ENCODE measurements around the gene PRRG2. TPM values are rescaled to one million over a fixed set of nuclear protein-coding genes. Genes with fewer than 3 reads are reported as not detected.

PRRG2 gene
- polyA plus RNA-seq, 1 of the 3 experiments (the other 2 are of a cell fraction): 0.44 TPM

GRCh38 chr19:49553451-49554271 is 27.5 kb upstream of the PRRG2 start (continued):
- TF ChIP-seq SIN3A (IDR thresholded peaks at IDR 0.05; ENCODE audit: borderline replicate concordance, low read depth, low read length) (no peak), EZH2phosphoT487 (IDR thresholded peaks at IDR 0.05; ENCODE audit: borderline replicate concordance, low read depth) (no peak), USF1 (IDR thresholded peaks at IDR 0.05; ENCODE audit: borderline replicate concordance, low read depth) (no peak), MXI1 (IDR thresholded peaks at IDR 0.05; ENCODE audit: low read depth, low read length) (no peak), MEF2A (IDR thresholded peaks at IDR 0.05; ENCODE audit: borderline replicate concordance, low read depth) (no peak)

GRCh38 chr19:49554701-49555181 is 26.4 kb upstream of the PRRG2 start:
- DNase-seq: no peak
- Histone ChIP-seq H3K36me3 (replicated peaks in 1 of 2; ENCODE audit: control insufficient read depth in 1 of 2, insufficient read depth in 2 of 2, low read length in 1 of 2) (peaks cover 18 to 35% of the 10 kb centered on the region in 2 experiments), H3F3A (replicated peaks; ENCODE audit: insufficient read depth) (peaks cover 4% of the 10 kb centered on the region), H3K4me2 (no peak overlapping the region), H3K9ac (no peak overlapping the region), H2AFZ (ENCODE audit: low read depth) (no peak overlapping the region), H3K9me2 (no peaks in the 10 kb centered on the region), H3K27me3 (ENCODE audit: insufficient read depth) (no peaks in the 10 kb centered on the region), H4K20me1 (ENCODE audit: insufficient read depth) (no peaks in the 10 kb centered on the region), H3K27ac (ENCODE audit: low read depth in 2 of 2, low read length in 1 of 2) (no peak overlapping the region), H3K9me3 (no peaks in the 10 kb centered on the region), H3K4me3 (ENCODE audit: low read depth in 2 of 2, low read length in 1 of 2) (no peak overlapping the region), H3K79me2 (ENCODE audit: insufficient read depth) (no peaks in the 10 kb centered on the region), H3K4me1 (ENCODE audit: control insufficient read depth in 1 of 2, insufficient read depth in 2 of 2, low read depth in 1 of 2, low read length in 1 of 2) (no peaks in the 10 kb centered on the region; a peak in 1 of 4 replicates)
- CTCF ChIA-PET: interaction anchor here (0.6 to 1.6 kb wide), 2 partner anchors 16 to 1376 kb away, joined by 3 to 4 read pairs; no protein-coding TSS in a partner anchor
- 95% methylated on average over 17 of the region's 17 CpGs for WGBS (ENCODE audit: low lambda C conversion rate)
- TF ChIP-seq, protein P1, sequence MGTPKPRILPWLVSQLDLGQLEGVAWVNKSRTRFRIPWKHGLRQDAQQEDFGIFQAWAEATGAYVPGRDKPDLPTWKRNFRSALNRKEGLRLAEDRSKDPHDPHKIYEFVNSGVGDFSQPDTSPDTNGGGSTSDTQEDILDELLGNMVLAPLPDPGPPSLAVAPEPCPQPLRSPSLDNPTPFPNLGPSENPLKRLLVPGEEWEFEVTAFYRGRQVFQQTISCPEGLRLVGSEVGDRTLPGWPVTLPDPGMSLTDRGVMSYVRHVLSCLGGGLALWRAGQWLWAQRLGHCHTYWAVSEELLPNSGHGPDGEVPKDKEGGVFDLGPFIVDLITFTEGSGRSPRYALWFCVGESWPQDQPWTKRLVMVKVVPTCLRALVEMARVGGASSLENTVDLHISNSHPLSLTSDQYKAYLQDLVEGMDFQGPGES (IDR thresholded peaks at IDR 0.05; ENCODE audit: low read depth, low read length): no peak
- TF ChIP-seq RAD21 (IDR thresholded peaks at IDR 0.05; ENCODE audit: low read length): no peak
- TF ChIP-seq, protein P2, sequence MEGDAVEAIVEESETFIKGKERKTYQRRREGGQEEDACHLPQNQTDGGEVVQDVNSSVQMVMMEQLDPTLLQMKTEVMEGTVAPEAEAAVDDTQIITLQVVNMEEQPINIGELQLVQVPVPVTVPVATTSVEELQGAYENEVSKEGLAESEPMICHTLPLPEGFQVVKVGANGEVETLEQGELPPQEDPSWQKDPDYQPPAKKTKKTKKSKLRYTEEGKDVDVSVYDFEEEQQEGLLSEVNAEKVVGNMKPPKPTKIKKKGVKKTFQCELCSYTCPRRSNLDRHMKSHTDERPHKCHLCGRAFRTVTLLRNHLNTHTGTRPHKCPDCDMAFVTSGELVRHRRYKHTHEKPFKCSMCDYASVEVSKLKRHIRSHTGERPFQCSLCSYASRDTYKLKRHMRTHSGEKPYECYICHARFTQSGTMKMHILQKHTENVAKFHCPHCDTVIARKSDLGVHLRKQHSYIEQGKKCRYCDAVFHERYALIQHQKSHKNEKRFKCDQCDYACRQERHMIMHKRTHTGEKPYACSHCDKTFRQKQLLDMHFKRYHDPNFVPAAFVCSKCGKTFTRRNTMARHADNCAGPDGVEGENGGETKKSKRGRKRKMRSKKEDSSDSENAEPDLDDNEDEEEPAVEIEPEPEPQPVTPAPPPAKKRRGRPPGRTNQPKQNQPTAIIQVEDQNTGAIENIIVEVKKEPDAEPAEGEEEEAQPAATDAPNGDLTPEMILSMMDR (IDR thresholded peaks at IDR 0.05): no peak
- no peak for TF ChIP-seq CHD2 (IDR thresholded peaks at IDR 0.05; ENCODE audit: low read length, partially characterized antibody)
- no peak for TF ChIP-seq FOXJ3 (CRISPR knock-in tag; IDR thresholded peaks at IDR 0.05)
- TF ChIP-seq TEAD4 (IDR thresholded peaks at IDR 0.05; ENCODE audit: borderline replicate concordance, insufficient read depth): no peak
- no peak for TF ChIP-seq RXRA (IDR thresholded peaks at IDR 0.05; ENCODE audit: borderline replicate concordance, low read depth)
- TF ChIP-seq USF2 (IDR thresholded peaks at IDR 0.05; ENCODE audit: borderline replicate concordance, low read depth, low read length): no peak
- no peak for TF ChIP-seq ZBTB33 (IDR thresholded peaks at IDR 0.05; ENCODE audit: borderline replicate concordance, low read depth)
- POLR2A ChIA-PET: no interaction called here

Measured in SK-N-SH (cell line).